ENCODE measurements around the gene TNP1. TPM values are rescaled to one million over a fixed set of nuclear protein-coding genes. Genes with fewer than 3 reads are reported as not detected.

Gene TNP1
- total RNA-seq, 1 donor from 2014 or later, result not detected

- Mint-ChIP-seq H3K9me3 (ENCODE audit: unreplicated experiment) (no peaks in the 10 kb centered on the region), H3K27ac (ENCODE audit: unreplicated experiment) (no peak overlapping the region), H3K36me3 (ENCODE audit: low read depth, unreplicated experiment) (no peaks in the 10 kb centered on the region), H3K4me3 (ENCODE audit: unreplicated experiment) (no peak overlapping the region), H3K4me1 (ENCODE audit: unreplicated experiment) (no peaks in the 10 kb centered on the region), H3K27me3 (ENCODE audit: unreplicated experiment) (no peaks in the 10 kb centered on the region)
- TF ChIP-seq CTCF (IDR thresholded peaks at IDR 0.05; ENCODE audit: unreplicated experiment), result no peak
- no peak for DNase-seq (ENCODE audit: low spot score)
Observed at GRCh38 chr2:216856406-216857065, 3.3 kb downstream of the TNP1 start.

GRCh38 chr2:216855605-216856004, 4.3 kb downstream of the TNP1 start:
- Mint-ChIP-seq H3K4me1 (ENCODE audit: unreplicated experiment) (no peaks in the 10 kb centered on the region), H3K27me3 (ENCODE audit: unreplicated experiment) (no peaks in the 10 kb centered on the region), H3K9me3 (ENCODE audit: unreplicated experiment) (no peaks in the 10 kb centered on the region), H3K27ac (ENCODE audit: unreplicated experiment) (no peak overlapping the region), H3K4me3 (ENCODE audit: unreplicated experiment) (no peak overlapping the region), H3K36me3 (ENCODE audit: low read depth, unreplicated experiment) (no peaks in the 10 kb centered on the region)
- no peak for TF ChIP-seq CTCF (IDR thresholded peaks at IDR 0.05; ENCODE audit: unreplicated experiment)
- no peak for DNase-seq (ENCODE audit: low spot score)

GRCh38 chr2:216855079-216855478, 4.8 kb downstream of the TNP1 start:
- Mint-ChIP-seq H3K4me1 (ENCODE audit: unreplicated experiment) (no peaks in the 10 kb centered on the region), H3K27me3 (ENCODE audit: unreplicated experiment) (no peaks in the 10 kb centered on the region), H3K36me3 (ENCODE audit: low read depth, unreplicated experiment) (no peaks in the 10 kb centered on the region), H3K4me3 (ENCODE audit: unreplicated experiment) (no peak overlapping the region), H3K9me3 (ENCODE audit: unreplicated experiment) (no peaks in the 10 kb centered on the region), H3K27ac (ENCODE audit: unreplicated experiment) (no peak overlapping the region)
- no peak for DNase-seq (ENCODE audit: low spot score)
- no peak for TF ChIP-seq CTCF (IDR thresholded peaks at IDR 0.05; ENCODE audit: unreplicated experiment)

- no peak for TF ChIP-seq CTCF (IDR thresholded peaks at IDR 0.05; ENCODE audit: unreplicated experiment)
- Mint-ChIP-seq H3K36me3 (ENCODE audit: low read depth, unreplicated experiment) (no peaks in the 10 kb centered on the region), H3K9me3 (ENCODE audit: unreplicated experiment) (no peaks in the 10 kb centered on the region), H3K27ac (ENCODE audit: unreplicated experiment) (no peak overlapping the region), H3K4me1 (ENCODE audit: unreplicated experiment) (no peaks in the 10 kb centered on the region), H3K4me3 (ENCODE audit: unreplicated experiment) (no peak overlapping the region), H3K27me3 (ENCODE audit: unreplicated experiment) (no peaks in the 10 kb centered on the region)
- DNase-seq (ENCODE audit: low spot score), result no peak
Observed at GRCh38 chr2:216851486-216852090, 8.3 kb downstream of the TNP1 start.

- no peaks in the 10 kb centered on the region for H3K36me3 Mint-ChIP-seq (ENCODE audit: low read depth, unreplicated experiment)
- no peaks in the 10 kb centered on the region for H3K4me1 Mint-ChIP-seq (ENCODE audit: unreplicated experiment)
- no peaks in the 10 kb centered on the region for H3K9me3 Mint-ChIP-seq (ENCODE audit: unreplicated experiment)
- no peaks in the 10 kb centered on the region for H3K27me3 Mint-ChIP-seq (ENCODE audit: unreplicated experiment)
- no peak for TF ChIP-seq CTCF (IDR thresholded peaks at IDR 0.05; ENCODE audit: unreplicated experiment)
- no peak for DNase-seq (ENCODE audit: low spot score)
- H3K4me3 Mint-ChIP-seq (ENCODE audit: unreplicated experiment), result no peak overlapping the region
- H3K27ac Mint-ChIP-seq (ENCODE audit: unreplicated experiment), result no peak overlapping the region
Observed at GRCh38 chr2:216850665-216851322, 9.1 kb downstream of the TNP1 start.

Measured in endothelial cell (in vitro differentiated cells).